Aorta (tissue), 5 donors: ENCODE data around the gene DSC1. TPM values are rescaled to one million over a fixed set of nuclear protein-coding genes. Genes with fewer than 3 reads are reported as not detected.
A peak's percentile ranks its signal among the peaks of the same experiment; 100 is the strongest.
"Not testable (repeated sequence)": the region's sequence is repeated elsewhere in the genome, so short reads cannot be mapped to it uniquely, and the experiment has no call there.

Experiments used
- ATAC-seq: fragments of 200-7000 bp; cut with Tn5 transposase; one replicate; pipeline ENCODE4 v1.9.1; 2022; ENCODE audit warnings: moderate library complexity; ENCODE audit not compliant: low FRiP score
- DNase-seq, 2 donors: peaks; one replicate each; pipeline ENCODE4 v3.0.0-alpha.2; 2020
- H3K27ac ChIP-seq, 2 donors: one replicate each; pipeline ENCODE4 v1.5.1; 2013; ENCODE audit warnings: low read length in 2 of 2, mild to moderate bottlenecking in 2 of 2, moderate library complexity in 2 of 2, control low read depth in 1 of 2, inconsistent platforms in 1 of 2, low read depth in 1 of 2
- H3K27me3 ChIP-seq, 2 donors: one replicate each; pipeline ENCODE4 v1.6.1; 2013; ENCODE audit warnings: control low read depth in 1 of 2, low read length in 1 of 2, mild to moderate bottlenecking in 1 of 2, moderate library complexity in 1 of 2; ENCODE audit not compliant: insufficient read depth in 2 of 2, control insufficient read depth in 1 of 2
- H3K36me3 ChIP-seq, 2 donors: one replicate each; pipeline ENCODE4 v1.6.1; 2013; ENCODE audit warnings: control low read depth in 1 of 2, low read length in 1 of 2, mild to moderate bottlenecking in 1 of 2; ENCODE audit not compliant: insufficient read depth in 2 of 2, control insufficient read depth in 1 of 2
- H3K4me1 ChIP-seq, 2 donors: one replicate each; pipeline ENCODE4 v1.6.1; 2013; ENCODE audit warnings: low read length in 2 of 2, control low read depth in 1 of 2, mild to moderate bottlenecking in 1 of 2, moderate library complexity in 1 of 2; ENCODE audit not compliant: insufficient read depth in 2 of 2, control insufficient read depth in 1 of 2
- H3K4me3 ChIP-seq, 2 donors: one replicate each; pipeline ENCODE4 v1.5.1; 2013; ENCODE audit warnings: low read length in 2 of 2, control low read depth in 1 of 2, mild to moderate bottlenecking in 1 of 2
- H3K9me3 ChIP-seq: one replicate; pipeline ENCODE4 v1.6.1; 2013; ENCODE audit warnings: mild to moderate bottlenecking, low read length; ENCODE audit not compliant: control insufficient read depth
- WGBS, 2 donors: extraction: QIAGEN DNeasy Blood & Tissue Kit; methylation state at CpG; one replicate each; pipeline ENCODE4 v1.1.7; 2013; 5-methylcytosine and 5-hydroxymethylcytosine counted together
- intact Hi-C, 2 donors: fragments of 100-400 bp; cut with DNase I; formaldehyde crosslinking; loops; one replicate each; pipeline versions ENCODE4 v1.14.2 to v1.15.0; 2022
- polyA plus RNA-seq, 2 donors: library from polyadenylated mRNA; stranded (reverse); fragments of 200-250 nt; gene quantifications; one replicate each; pipeline ENCODE4 v1.2.3, GENCODE V29; 2013
- total RNA-seq, 2 donors: library from RNA; stranded (reverse); fragmentation: NEBNext Ultra II Directional; extraction: Animal tissue kit (Norgen Biotek cat#: 25700); gene quantifications; one replicate each; pipeline ENCODE4 v1.2.1, GENCODE V29; 2021
- donor health status: healthy with polysubstance abuse.
- donor health status: Bipolar disorder and iron deficiency.
- donor health status: DM: no; HTN: no; CAD: no.
- donor health status: DM: no; HTN: no; CAD: no.
- donor health status: DM: yes; HTN: yes; CAD: no.

Gene DSC1
- total and polyA plus RNA-seq, 4 donors = not detected

GRCh38 chr18:31129398-31130115, 33.1 kb downstream of the DSC1 start:
- DNase-seq (no peak), ATAC-seq (no peak)
- 76 to 84% methylated on average over 1 of the region's 1 CpG for WGBS, 2 donors
- intact Hi-C loops = no loop called here
- Histone ChIP-seq H3K27ac (no peak overlapping the region), H3K9me3 (no peaks in the 10 kb centered on the region), H3K36me3 (no peaks in the 10 kb centered on the region), H3K4me1 (no peaks in the 10 kb centered on the region), H3K27me3 (no peaks in the 10 kb centered on the region), H3K4me3 (no peak overlapping the region)

GRCh38 chr18:31125878-31126277, 36.8 kb downstream of the DSC1 start:
- DNase-seq = no peak
- Histone ChIP-seq H3K9me3 (no peaks in the 10 kb centered on the region), H3K4me1 (no peaks in the 10 kb centered on the region), H3K27ac (no peak overlapping the region), H3K4me3 (peak overlapping the region in 1 of 2 donors; percentile 8), H3K36me3 (no peaks in the 10 kb centered on the region), H3K27me3 (no peaks in the 10 kb centered on the region)
- WGBS, 2 donors = 91 to 93% methylated on average over 1 of the region's 1 CpG
- no peak for ATAC-seq
- intact Hi-C loops = no loop called here

GRCh38 chr18:31123125-31123524, 39.5 kb downstream of the DSC1 start:
- 86 to 91% methylated on average over 2 of the region's 2 CpGs for WGBS, 2 donors
- ATAC-seq, H3K36me3 ChIP-seq, H3K27me3 ChIP-seq, DNase-seq, intact Hi-C loops, H3K9me3 ChIP-seq, H3K4me3 ChIP-seq, H3K27ac ChIP-seq, H3K4me1 ChIP-seq: not testable (repeated sequence)

- intact Hi-C loops = no loop called here
- H3K27me3 ChIP-seq = no peaks in the 10 kb centered on the region
- no peaks in the 10 kb centered on the region for H3K36me3 ChIP-seq
- ATAC-seq = no peak
- H3K27ac ChIP-seq = no peak overlapping the region
- 56 to 70% methylated on average over 2 of the region's 2 CpGs for WGBS, 2 donors
- H3K4me3 ChIP-seq = no peak overlapping the region
- no peaks in the 10 kb centered on the region for H3K9me3 ChIP-seq
- H3K4me1 ChIP-seq = no peaks in the 10 kb centered on the region
- DNase-seq = no peak
Observed at GRCh38 chr18:31120594-31120993, 42.1 kb downstream of the DSC1 start.

GRCh38 chr18:31116853-31117595, 45.6 kb downstream of the DSC1 start:
- Histone ChIP-seq H3K4me3 (no peak overlapping the region), H3K27me3 (peaks cover 0 to 2% of the 10 kb centered on the region in 2 donors), H3K27ac (no peak overlapping the region), H3K4me1 (no peaks in the 10 kb centered on the region), H3K36me3 (no peaks in the 10 kb centered on the region), H3K9me3 (no peaks in the 10 kb centered on the region)
- DNase-seq (no peak), ATAC-seq (no peak)
- intact Hi-C loops = loop anchor here in 1 of 2 donors (10.0 kb wide), 1 partner anchor 62 kb away; no protein-coding TSS in a partner anchor
- WGBS, 2 donors = 56 to 67% methylated on average over 2 of the region's 2 CpGs

- Histone ChIP-seq H3K36me3 (no peaks in the 10 kb centered on the region), H3K4me3 (no peak overlapping the region), H3K27me3 (peaks cover 0 to 2% of the 10 kb centered on the region in 2 donors), H3K4me1 (no peaks in the 10 kb centered on the region), H3K27ac (no peak overlapping the region), H3K9me3 (no peaks in the 10 kb centered on the region)
- no peak for ATAC-seq
- no peak for DNase-seq
- WGBS, 2 donors = 89 to 91% methylated on average over 2 of the region's 2 CpGs
- intact Hi-C loops = loop anchor here in 1 of 2 donors (10.0 kb wide), 1 partner anchor 58 kb away; no protein-coding TSS in a partner anchor
Observed at GRCh38 chr18:31112804-31113203, 49.9 kb downstream of the DSC1 start.

GRCh38 chr18:31105733-31106132, 56.9 kb downstream of the DSC1 start:
- ATAC-seq (no peak), DNase-seq (no peak)
- Histone ChIP-seq H3K27ac (no peak overlapping the region), H3K9me3 (no peaks in the 10 kb centered on the region), H3K4me3 (no peak overlapping the region), H3K36me3 (no peaks in the 10 kb centered on the region), H3K4me1 (no peaks in the 10 kb centered on the region), H3K27me3 (no peaks in the 10 kb centered on the region)
- 86% methylated on average over 3 of the region's 3 CpGs for WGBS, 2 donors
- intact Hi-C loops = no loop called here

GRCh38 chr18:31104444-31104843, 58.2 kb downstream of the DSC1 start:
- Histone ChIP-seq H3K27me3 (no peaks in the 10 kb centered on the region), H3K36me3 (no peaks in the 10 kb centered on the region), H3K27ac (no peak overlapping the region), H3K4me3 (no peak overlapping the region), H3K9me3 (no peaks in the 10 kb centered on the region), H3K4me1 (no peaks in the 10 kb centered on the region)
- intact Hi-C loops = no loop called here
- ATAC-seq (no peak), DNase-seq (no peak)
- WGBS, 2 donors = 85 to 86% methylated on average over 3 of the region's 3 CpGs

GRCh38 chr18:31103423-31103822, 59.2 kb downstream of the DSC1 start:
- no peak overlapping the region for H3K27ac ChIP-seq
- 84 to 89% methylated on average over 3 of the region's 3 CpGs for WGBS, 2 donors
- H3K4me3 ChIP-seq = no peak overlapping the region
- ATAC-seq (no peak), DNase-seq (no peak)
- no peaks in the 10 kb centered on the region for H3K27me3 ChIP-seq
- H3K9me3 ChIP-seq = no peaks in the 10 kb centered on the region
- no peaks in the 10 kb centered on the region for H3K36me3 ChIP-seq
- H3K4me1 ChIP-seq = no peaks in the 10 kb centered on the region
- intact Hi-C loops = no loop called here
